Testis (tissue), 3 donors: ENCODE results near the gene GCC1. TPM values are rescaled to one million over a fixed set of nuclear protein-coding genes. Genes with fewer than 3 reads are reported as not detected.

Experiments
- DNase-seq: peaks from one replicate; pipeline ENCODE4 v3.0.0-alpha.2; 2019
- H3K27ac ChIP-seq, 2 donors: fragments of 200-600 bp; sonication (generic); one replicate each; pipeline ENCODE4 v1.5.1; 2019
- H3K27me3 ChIP-seq: fragments of 200-600 bp; sonication (generic); one replicate; pipeline ENCODE4 v1.5.1; 2019
- H3K36me3 ChIP-seq: fragments of 200-600 bp; sonication (generic); one replicate; pipeline ENCODE4 v1.5.1; 2017; ENCODE audit warnings: low read depth; ENCODE audit errors: missing control alignments
- H3K4me1 ChIP-seq: fragments of 200-600 bp; sonication (generic); one replicate; pipeline ENCODE4 v1.5.1; 2019
- H3K4me3 ChIP-seq, 2 donors: fragments of 200-600 bp; sonication (generic); one replicate each; pipeline ENCODE4 v1.5.1; 2017 to 2019
- H3K9me3 ChIP-seq: fragments of 200-600 bp; sonication (generic); one replicate; pipeline ENCODE4 v1.5.1; 2017
- POLR2A ChIP-seq: fragments of 450-650 bp; IDR thresholded peaks from one replicate; pipeline ENCODE4 v1.6.1; 2017; ENCODE audit warnings: antibody characterized with exemption, mild to moderate bottlenecking, moderate library complexity
- WGBS, 2 donors: methylation state at CpG; one replicate each; pipeline ENCODE4 v1.1.5; 2018; 5-methylcytosine and 5-hydroxymethylcytosine counted together
- intact Hi-C: fragments of 100-400 bp; cut with DNase I; formaldehyde crosslinking; loops from one replicate; pipeline ENCODE4 v1.15.1; 2023; ENCODE audit warnings: low total_unique reads
- polyA plus RNA-seq: library from polyadenylated mRNA; stranded (reverse); fragments of 350-450 nt; fragmentation: Illumina TruSeq; extraction: RNeasy Lipid Tissue Mini Kit (QIAGEN cat#74804); gene quantifications from one replicate; pipeline ENCODE4 v1.2.3, GENCODE V29; 2014; ENCODE audit warnings: low read depth, low replicate concordance; ENCODE audit not compliant: insufficient read depth
- total RNA-seq, 2 donors: library from RNA; depleted of rRNA; stranded (reverse); fragments of >200 nt; gene quantifications; one replicate each; pipeline ENCODE4 v1.2.3, GENCODE V29; 2016
- TF ChIP-seq, protein P1 (sequence below), 3 experiments: fragments of 450-650 bp in 2 of 3; fragments of 200-600 bp in 1 of 3; sonication (generic) in 1 of 3; IDR thresholded peaks; one replicate each; pipeline ENCODE4 v1.5.1; 2016 to 2019; ENCODE audit warnings: antibody characterized with exemption in 3 of 3, mild to moderate bottlenecking in 2 of 3, moderate library complexity in 1 of 3

Gene GCC1
- total and polyA plus RNA-seq, 3 donors from 2014 or later, result 35.6 to 39.0 (median 38.1) TPM

DNA sequence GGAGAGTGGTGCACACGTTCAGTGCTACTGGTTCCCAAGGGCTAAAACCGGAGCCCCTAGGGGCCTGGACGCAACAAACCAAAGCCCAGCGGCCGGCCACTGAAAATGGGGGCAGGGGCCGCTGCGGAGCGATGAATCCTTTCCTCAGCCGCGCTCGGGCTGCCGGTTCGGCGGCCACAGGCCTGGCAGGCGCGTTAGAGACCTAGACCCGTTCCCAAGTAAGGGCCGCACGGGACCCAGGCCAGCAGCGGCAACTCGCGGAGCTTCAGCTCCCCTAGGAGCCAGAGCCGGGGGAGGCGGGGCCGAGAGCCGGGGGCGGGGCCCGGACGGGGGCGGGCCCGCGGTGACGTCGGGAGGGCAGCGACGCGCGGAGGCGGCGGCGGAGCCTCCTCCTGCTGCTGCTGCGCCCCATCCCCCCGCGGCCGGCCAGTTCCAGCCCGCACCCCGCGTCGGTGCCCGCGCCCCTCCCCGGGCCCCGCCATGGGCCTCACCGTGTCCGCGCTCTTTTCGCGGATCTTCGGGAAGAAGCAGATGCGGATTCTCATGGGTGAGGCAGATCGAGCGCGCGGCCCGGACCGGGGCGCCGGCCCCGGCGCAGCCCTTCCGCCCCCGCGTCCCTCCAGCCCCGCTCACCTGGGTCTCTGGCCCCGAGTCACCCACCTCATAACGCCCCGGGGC is 2.8 kb upstream of the GCC1 start, which contains the start of gene ARF5:
Gene ARF5, plus strand, starts transcription at position 393 of the 678 bp plus-strand sequence. Its CDS starts 88 bp downstream, at position 481.
- Histone ChIP-seq H3K27ac (peak within 1 kb of the TSS; percentile 73 to 93), H3K9me3 (no peaks in the 10 kb centered on the region), H3K4me1 (peaks cover 32% of the 10 kb centered on the region), H3K36me3 (no peaks in the 10 kb centered on the region), H3K27me3 (no peaks in the 10 kb centered on the region), H3K4me3 (peak within 1 kb of the TSS; percentile 91 to 96)
- intact Hi-C loops, result no loop called here
- DNase-seq, result peak; percentile 91
- no peak for TF ChIP-seq POLR2A
- TF ChIP-seq, protein P1, sequence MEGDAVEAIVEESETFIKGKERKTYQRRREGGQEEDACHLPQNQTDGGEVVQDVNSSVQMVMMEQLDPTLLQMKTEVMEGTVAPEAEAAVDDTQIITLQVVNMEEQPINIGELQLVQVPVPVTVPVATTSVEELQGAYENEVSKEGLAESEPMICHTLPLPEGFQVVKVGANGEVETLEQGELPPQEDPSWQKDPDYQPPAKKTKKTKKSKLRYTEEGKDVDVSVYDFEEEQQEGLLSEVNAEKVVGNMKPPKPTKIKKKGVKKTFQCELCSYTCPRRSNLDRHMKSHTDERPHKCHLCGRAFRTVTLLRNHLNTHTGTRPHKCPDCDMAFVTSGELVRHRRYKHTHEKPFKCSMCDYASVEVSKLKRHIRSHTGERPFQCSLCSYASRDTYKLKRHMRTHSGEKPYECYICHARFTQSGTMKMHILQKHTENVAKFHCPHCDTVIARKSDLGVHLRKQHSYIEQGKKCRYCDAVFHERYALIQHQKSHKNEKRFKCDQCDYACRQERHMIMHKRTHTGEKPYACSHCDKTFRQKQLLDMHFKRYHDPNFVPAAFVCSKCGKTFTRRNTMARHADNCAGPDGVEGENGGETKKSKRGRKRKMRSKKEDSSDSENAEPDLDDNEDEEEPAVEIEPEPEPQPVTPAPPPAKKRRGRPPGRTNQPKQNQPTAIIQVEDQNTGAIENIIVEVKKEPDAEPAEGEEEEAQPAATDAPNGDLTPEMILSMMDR (IDR thresholded peaks at IDR 0.05), result no peak
- 0% methylated on average over 14 to 54 of the region's 77 CpGs for WGBS, 2 donors

DNA sequence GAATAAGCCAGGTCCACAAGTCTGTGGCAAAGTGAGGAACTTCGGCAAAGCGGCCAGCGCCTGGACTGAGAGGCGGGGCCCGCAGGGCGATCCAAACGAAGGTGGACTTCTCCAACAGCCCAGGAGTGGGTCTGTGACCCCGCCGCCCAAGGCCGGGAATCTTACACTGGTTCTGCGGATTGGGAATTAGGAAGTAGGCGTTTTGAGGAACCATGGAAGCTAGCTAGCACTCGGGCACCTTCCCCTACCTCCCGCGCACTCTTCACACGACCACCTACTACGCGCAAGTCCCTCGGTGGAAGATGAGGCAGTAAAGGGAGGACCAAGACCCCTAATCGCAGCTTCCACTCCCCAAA is 2.2 kb upstream of the GCC1 start:
- DNase-seq, result peak; percentile 22
- 29 to 38% methylated on average over 20 of the region's 20 CpGs for WGBS, 2 donors
- Histone ChIP-seq H3K36me3 (no peaks in the 10 kb centered on the region), H3K4me1 (peaks cover 38% of the 10 kb centered on the region), H3K9me3 (no peaks in the 10 kb centered on the region), H3K27me3 (no peaks in the 10 kb centered on the region), H3K27ac (peak overlapping the region; percentile 73 to 93), H3K4me3 (peak overlapping the region; percentile 91 to 96)
- no peak for TF ChIP-seq POLR2A
- TF ChIP-seq, protein P1 (IDR thresholded peaks at IDR 0.05), result no peak
- intact Hi-C loops, result no loop called here

DNA sequence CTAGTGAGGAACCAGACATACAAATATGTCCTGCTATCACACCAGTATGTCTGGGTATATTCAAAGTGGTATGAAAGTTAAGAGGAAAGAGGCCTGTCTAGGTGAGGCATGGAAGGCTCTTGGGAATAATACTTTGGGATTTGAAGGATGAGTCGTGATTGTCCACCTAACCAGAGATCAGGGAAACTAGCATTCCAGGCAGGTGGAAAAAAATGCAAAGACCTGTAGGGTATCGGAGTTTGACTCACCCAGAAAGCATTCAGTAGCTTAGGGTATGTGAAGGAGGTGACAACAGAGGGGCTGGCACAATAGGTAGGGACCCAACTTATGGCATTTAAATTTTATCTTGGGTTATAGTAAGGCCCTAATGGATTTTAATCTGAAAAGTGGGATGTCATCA is 950 bp upstream of the GCC1 start:
- Histone ChIP-seq H3K36me3 (no peaks in the 10 kb centered on the region), H3K4me1 (peaks cover 51% of the 10 kb centered on the region), H3K27me3 (no peaks in the 10 kb centered on the region), H3K27ac (peak overlapping the region in 1 of 2 donors; percentile 92), H3K4me3 (no peak overlapping the region), H3K9me3 (no peaks in the 10 kb centered on the region)
- TF ChIP-seq POLR2A, result no peak
- TF ChIP-seq, protein P1 (IDR thresholded peaks at IDR 0.05), result no peak
- 80% methylated on average over 2 of the region's 2 CpGs for WGBS, 2 donors
- intact Hi-C loops, result no loop called here
- no peak for DNase-seq

DNA sequence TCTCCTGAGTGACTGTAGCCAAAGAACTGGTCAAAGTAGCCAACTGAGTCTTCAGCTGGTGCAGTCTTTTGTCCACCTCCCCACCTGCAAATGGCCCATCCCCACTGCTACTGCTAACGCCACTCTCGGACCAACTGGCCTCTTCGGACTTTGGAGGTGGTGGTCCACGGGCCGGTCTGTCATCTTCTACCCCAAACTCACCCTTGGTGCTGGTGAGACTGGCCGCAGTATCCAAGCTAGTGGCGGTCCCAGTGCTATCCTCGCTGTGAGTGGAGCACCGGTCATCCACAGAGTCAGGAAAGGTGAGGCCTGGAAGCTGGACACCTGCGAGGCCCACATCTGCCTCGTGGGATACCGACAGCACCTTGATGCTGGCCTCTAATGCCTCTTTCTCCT is 750 bp downstream of the GCC1 start:
- TF ChIP-seq, protein P1 (IDR thresholded peaks at IDR 0.05), result no peak
- no peak for TF ChIP-seq POLR2A
- Histone ChIP-seq H3K36me3 (no peaks in the 10 kb centered on the region), H3K27ac (peak overlapping the region; percentile 67 to 92), H3K27me3 (no peaks in the 10 kb centered on the region), H3K4me1 (peaks cover 49% of the 10 kb centered on the region), H3K9me3 (no peaks in the 10 kb centered on the region), H3K4me3 (peak overlapping the region; percentile 93 to 96)
- 21% methylated on average over 8 to 12 of the region's 12 CpGs for WGBS, 2 donors
- intact Hi-C loops, result no loop called here
- no peak for DNase-seq

DNA sequence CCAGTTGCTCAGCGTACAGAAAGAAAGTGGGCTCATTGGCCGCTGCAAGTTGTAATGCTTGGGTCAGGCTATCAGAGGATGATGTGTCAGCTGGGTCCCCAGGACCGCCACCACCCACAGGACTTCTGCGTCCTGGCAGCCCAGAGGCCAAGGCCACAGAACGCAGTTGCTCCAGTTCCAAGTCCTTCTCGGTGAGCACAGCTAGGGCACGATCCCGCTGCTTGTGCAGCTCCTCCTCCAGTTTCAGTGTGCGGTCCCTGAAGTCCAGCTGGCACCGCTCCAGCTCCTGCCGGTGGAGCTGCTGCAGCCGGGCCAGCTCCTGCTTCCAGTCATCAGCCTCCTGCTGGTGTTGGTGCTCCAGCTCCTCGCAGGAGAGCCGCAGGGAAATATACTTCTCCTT is 3.0 kb downstream of the GCC1 start:
- Histone ChIP-seq H3K36me3 (no peaks in the 10 kb centered on the region), H3K9me3 (no peaks in the 10 kb centered on the region), H3K4me1 (peaks cover 36% of the 10 kb centered on the region), H3K27me3 (no peaks in the 10 kb centered on the region), H3K4me3 (no peak overlapping the region), H3K27ac (no peak overlapping the region)
- DNase-seq, result peak; percentile 94
- intact Hi-C loops, result no loop called here
- TF ChIP-seq, protein P1 (IDR thresholded peaks at IDR 0.05), result no peak
- TF ChIP-seq POLR2A, result no peak
- WGBS, 2 donors, result 48 to 53% methylated on average over 8 to 14 of the region's 14 CpGs
